Fibroblast of skin of right quadriceps (primary cell): Measurements from ENCODE around the gene ZBTB9.

Source experiments
- DNase-seq: peaks from one replicate; pipeline ENCODE4 v3.0.0-alpha.2; 2013

ZBTB9 gene, protein sequence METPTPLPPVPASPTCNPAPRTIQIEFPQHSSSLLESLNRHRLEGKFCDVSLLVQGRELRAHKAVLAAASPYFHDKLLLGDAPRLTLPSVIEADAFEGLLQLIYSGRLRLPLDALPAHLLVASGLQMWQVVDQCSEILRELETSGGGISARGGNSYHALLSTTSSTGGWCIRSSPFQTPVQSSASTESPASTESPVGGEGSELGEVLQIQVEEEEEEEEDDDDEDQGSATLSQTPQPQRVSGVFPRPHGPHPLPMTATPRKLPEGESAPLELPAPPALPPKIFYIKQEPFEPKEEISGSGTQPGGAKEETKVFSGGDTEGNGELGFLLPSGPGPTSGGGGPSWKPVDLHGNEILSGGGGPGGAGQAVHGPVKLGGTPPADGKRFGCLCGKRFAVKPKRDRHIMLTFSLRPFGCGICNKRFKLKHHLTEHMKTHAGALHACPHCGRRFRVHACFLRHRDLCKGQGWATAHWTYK

DNA sequence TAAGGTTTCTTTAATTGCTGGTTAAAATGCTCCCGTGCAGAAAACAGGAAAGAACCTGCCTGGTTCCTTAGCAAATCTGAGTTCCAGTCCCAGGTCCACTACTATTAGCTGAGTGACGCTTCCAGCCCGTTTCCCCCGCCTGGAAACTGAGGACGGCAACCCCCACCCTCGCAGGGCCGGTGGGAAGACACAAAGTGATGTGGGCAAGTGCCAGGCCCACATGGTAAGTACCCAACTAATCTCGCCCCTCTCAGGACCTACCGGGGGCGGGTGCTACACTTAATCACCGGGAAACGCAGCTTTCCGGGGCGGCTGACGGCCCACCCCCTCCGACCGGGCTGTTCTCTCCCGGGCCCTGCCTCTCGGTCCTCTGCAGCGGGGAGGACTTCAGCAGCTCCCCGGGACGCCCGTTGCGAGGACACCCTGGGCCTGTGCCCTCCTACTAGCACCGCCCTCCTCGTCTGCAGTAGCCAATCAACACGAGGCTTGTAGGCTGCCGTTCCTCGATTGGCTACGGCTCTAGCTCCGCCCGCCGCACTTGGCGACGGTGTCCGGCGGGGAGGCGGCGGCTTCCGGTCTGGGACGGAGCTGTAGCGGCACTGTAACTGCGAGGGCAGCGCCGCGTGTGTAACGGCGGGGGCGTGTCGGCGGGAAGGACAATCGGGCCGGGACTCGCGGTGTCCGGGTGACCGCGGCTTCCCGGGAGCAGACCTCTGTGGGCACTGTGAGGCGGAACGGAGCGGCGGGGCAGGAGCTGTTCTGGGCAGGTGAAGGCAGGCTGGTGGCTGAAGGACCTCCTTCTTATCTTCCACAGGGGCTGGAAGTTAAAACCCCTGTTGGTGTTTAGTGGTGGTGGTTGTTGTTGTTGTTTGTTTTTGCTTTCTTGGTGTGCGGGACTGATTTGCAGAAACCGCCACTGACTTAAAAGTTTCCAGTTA, at the start of gene ZBTB9:
TSS of gene ZBTB9 (plus strand) at position 568 of the 938 bp plus-strand sequence. CDS start 525 bp downstream, outside the sequence.
- DNase-seq, result peak; percentile 94

- no peak for DNase-seq
Observed at GRCh38 chr6:33404884-33405283, 49.5 kb upstream of the ZBTB9 start.

GRCh38 chr6:33405386-33405940, 48.9 kb upstream of the ZBTB9 start:
- no peak for DNase-seq

DNA sequence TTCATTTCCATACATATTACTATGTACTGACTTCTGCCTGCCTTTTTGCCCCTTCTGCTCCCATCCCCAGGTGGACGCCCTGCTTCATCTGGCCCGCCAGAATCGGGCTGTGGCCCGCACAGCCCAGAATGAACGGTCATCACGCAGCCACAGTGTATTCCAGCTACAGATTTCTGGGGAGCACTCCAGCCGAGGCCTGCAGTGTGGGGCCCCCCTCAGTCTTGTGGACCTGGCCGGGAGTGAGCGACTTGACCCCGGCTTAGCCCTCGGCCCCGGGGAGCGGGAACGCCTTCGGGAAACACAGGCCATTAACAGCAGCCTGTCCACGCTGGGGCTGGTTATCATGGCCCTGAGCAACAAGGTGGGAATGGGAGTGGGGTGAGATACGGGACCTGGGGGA, 48.2 kb upstream of the ZBTB9 start:
- DNase-seq, result no peak

DNA sequence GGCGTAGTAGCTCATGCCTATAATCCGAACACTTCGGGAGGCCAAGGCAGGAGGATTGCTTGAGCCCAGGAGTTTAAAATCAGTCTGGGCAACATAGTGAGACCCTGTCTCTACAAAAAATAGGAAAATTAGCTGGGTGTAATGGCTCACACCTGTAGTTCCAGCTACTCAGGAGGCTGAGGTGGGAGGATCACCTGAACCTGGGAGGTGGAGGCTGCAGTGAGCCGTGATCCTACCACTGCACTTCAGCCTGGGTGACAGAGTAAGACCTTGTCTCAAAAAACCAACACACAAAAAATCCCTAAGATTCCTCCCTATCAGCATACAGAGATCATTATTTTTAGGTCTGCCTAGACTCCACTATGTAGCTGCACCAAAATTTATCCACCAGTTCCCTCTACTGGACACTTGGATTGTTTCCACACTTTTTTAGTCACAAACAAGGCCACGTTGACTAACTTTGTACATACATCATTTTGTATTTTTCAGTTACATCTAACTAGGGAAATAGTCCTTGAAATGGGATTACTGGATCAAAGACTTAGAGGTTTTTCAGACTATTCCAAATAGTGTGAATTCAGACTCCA, 47.2 kb upstream of the ZBTB9 start:
- no peak for DNase-seq

GRCh38 chr6:33410050-33410710, 44.2 kb upstream of the ZBTB9 start:
- peak; percentile 99 for DNase-seq

GRCh38 chr6:33410711-33411631, 43.4 kb upstream of the ZBTB9 start, which contains the start of gene PHF1:
PHF1 (plus strand) TSS chr6:33411014; CDS start chr6:33412264, 1,250 bp downstream.
- DNase-seq, result peak; percentile 86

DNA sequence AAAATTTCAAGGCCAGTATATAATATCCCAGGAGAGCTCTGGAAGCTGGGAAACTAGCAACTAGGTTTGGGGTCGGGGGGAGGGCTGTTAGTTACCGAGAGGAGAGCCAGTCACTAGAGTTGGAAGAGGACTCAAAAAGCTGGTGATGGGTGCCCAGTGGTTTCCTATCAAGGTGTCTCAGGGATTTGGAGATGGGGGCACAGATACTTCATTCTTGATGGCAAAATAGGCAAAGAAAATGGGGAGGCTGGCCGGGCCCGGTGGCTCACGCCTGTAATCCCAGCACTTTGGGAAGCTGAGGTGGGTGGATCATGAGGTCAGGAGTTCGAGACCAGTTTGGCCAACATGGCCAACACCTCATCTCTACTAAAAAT, 42.8 kb upstream of the ZBTB9 start:
- DNase-seq, result no peak

DNA sequence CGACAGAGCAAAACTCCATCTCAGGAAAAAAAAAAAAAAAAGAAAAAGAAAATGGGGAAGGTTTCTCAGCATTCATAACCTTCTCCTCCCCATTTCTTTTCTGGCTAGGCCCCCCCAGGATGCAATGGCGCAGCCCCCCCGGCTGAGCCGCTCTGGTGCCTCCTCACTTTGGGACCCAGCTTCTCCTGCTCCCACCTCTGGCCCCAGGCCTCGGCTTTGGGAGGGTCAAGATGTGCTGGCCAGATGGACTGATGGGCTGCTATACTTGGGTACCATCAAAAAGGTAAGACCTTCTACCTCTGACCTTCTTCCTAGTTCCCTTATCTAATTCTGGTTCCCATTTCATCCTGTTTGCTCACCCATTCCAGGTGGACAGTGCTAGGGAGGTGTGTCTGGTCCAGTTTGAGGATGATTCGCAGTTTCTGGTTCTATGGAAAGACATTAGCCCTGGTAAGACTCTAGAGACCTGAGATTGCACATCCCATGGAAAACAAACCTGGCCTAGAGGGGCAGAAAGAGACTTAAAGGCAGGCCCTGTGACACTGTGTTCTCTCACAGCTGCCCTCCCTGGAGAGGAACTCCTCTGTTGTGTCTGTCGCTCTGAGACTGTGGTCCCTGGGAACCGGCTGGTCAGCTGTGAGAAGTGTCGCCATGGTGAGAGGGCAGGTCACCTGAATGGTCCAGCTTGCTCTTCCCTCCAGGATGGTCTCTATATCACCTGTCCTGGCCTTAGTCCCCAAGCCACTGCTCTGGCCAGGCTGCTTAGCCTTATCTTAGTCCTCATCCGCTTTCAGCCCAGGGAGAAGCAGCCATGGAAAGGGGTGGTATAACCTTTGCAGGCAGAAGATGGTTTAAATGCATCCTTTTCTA, 42.0 kb upstream of the ZBTB9 start:
- DNase-seq, result no peak

DNA sequence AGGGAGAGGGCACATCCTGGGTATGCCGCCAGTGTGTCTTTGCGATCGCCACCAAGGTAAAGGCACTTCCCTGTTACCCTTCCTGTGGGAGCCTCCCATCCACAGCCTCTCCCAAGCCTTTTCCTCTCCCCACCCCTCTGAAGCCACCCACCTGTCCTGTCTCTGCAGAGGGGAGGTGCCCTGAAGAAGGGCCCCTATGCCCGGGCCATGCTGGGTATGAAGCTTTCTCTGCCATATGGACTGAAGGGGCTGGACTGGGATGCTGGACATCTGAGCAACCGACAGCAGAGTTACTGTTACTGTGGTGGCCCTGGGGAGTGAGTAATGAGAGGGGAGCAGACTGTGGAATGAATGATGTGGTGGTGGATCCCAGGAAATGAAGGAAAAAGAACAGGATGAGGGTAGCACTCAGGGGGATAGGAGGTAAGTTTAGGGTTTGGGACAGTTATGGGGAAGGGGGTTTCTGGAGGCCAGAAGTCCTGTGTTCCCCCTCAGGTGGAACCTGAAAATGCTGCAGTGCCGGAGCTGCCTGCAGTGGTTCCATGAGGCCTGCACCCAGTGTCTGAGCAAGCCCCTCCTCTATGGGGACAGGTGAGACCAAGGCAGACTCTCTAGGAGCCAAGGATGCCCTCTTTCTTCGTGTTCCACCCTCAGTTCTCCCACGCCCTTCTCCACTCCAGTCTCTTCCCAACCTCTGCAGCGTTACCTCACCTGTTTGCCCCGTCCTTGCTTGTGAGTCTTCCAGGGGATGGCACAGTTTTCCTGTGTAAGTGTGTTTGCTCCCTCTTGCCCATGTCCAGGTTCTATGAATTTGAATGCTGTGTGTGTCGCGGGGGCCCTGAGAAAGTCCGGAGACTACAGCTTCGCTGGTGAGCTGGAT, 40.9 kb upstream of the ZBTB9 start:
- DNase-seq, result no peak

- no peak for DNase-seq
Observed at GRCh38 chr6:33414592-33415271, 39.6 kb upstream of the ZBTB9 start.

DNA sequence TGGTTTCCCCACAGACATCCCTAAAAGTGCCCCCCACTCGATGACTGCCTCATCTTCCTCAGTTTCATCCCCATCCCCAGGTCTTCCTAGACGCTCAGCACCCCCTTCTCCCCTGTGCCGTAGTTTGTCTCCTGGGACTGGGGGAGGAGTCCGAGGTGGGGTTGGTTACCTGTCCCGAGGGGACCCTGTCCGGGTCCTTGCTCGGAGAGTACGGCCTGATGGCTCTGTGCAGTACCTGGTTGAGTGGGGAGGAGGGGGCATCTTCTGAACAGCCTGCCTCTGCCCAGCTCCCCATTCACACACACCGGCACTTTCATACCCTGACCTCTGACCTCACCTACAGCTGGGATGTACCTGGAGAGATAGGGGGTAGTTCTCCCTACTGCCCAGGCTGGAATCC, 38.5 kb upstream of the ZBTB9 start:
- no peak for DNase-seq

GRCh38 chr6:33416386-33417127, 37.8 kb upstream of the ZBTB9 start:
- DNase-seq, result no peak

GRCh38 chr6:33417128-33417902, 37.1 kb upstream of the ZBTB9 start:
- DNase-seq, result peak; percentile 92

GRCh38 chr6:33417903-33418689, 36.3 kb upstream of the ZBTB9 start, which contains the start of gene CUTA:
CUTA (minus strand) TSS chr6:33418107; CDS start chr6:33418000, 107 bp downstream.
- peak; percentile 100 for DNase-seq
